Upper lobe of left lung (tissue), 6 donors: ENCODE data around the gene PAIP2. TPM values are rescaled to one million over a fixed set of nuclear protein-coding genes. Genes with fewer than 3 reads are reported as not detected.
"Not testable (repeated sequence)": the region's sequence is repeated elsewhere in the genome, so short reads cannot be mapped to it uniquely, and the experiment has no call there.

Experiments used
- ATAC-seq, 2 donors: fragments of 200-7000 bp; cut with Tn5 transposase; one replicate each; pipeline ENCODE4 v1.9.1; 2022; ENCODE audit warnings: mild to moderate bottlenecking in 2 of 2, moderate library complexity in 2 of 2; ENCODE audit not compliant: low FRiP score in 2 of 2
- DNase-seq, 2 donors: peaks; one replicate each; pipeline ENCODE4 v3.0.0-alpha.2; 2019 to 2020
- H3K27ac ChIP-seq, 4 donors: fragments of 200-600 bp; sonication (generic); one replicate each; pipeline ENCODE4 v1.5.1; 2016 to 2019
- H3K27me3 ChIP-seq, 4 donors: fragments of 200-600 bp; sonication (generic); one replicate each; pipeline ENCODE4 v1.5.1; 2017 to 2019
- H3K36me3 ChIP-seq, 4 donors: fragments of 200-600 bp; sonication (generic); one replicate each; pipeline ENCODE4 v1.5.1; 2016 to 2019
- H3K4me1 ChIP-seq, 4 donors: fragments of 200-600 bp; sonication (generic); one replicate each; pipeline ENCODE4 v1.5.1; 2018 to 2019
- H3K4me3 ChIP-seq, 4 donors: fragments of 200-600 bp; sonication (generic); one replicate each; pipeline ENCODE4 v1.5.1; 2017 to 2019; ENCODE audit warnings: mild to moderate bottlenecking in 2 of 4, moderate library complexity in 1 of 4
- H3K9me3 ChIP-seq, 4 donors: fragments of 200-600 bp; sonication (generic); one replicate each; pipeline ENCODE4 v1.5.1; 2018 to 2019
- CTCF ChIP-seq, 6 experiments: fragments of 450-650 bp in 4 of 6; fragments of 200-600 bp in 2 of 6; sonication (generic) in 2 of 6; IDR thresholded peaks; one replicate each; pipeline ENCODE4 v1.5.1; 2016 to 2019; ENCODE audit warnings: antibody characterized with exemption in 6 of 6
- EP300 ChIP-seq, 4 donors: sonication (generic); formaldehyde crosslinking; IDR thresholded peaks; one replicate each; pipeline ENCODE4 v1.5.1; 2017; ENCODE audit warnings: antibody characterized with exemption in 4 of 4, control low read depth in 2 of 4
- POLR2A ChIP-seq, 4 donors: fragments of 450-650 bp; IDR thresholded peaks; one replicate each; pipeline ENCODE4 v1.5.1; 2016 to 2017; ENCODE audit warnings: antibody characterized with exemption in 4 of 4, mild to moderate bottlenecking in 2 of 4
- POLR2AphosphoS5 ChIP-seq, 2 donors: sonication (generic); formaldehyde crosslinking; IDR thresholded peaks; one replicate each; pipeline ENCODE4 v1.5.1; 2017; ENCODE audit warnings: antibody characterized with exemption in 2 of 2
- WGBS, 2 donors: methylation state at CpG; one replicate each; pipeline ENCODE4 v1.1.5; 2017 to 2018; 5-methylcytosine and 5-hydroxymethylcytosine counted together
- total RNA-seq, 6 donors: library from RNA; depleted of rRNA in 4 of 6; stranded (reverse); fragments of >200 nt in 4 of 6; gene quantifications; one replicate each; pipeline versions ENCODE4 v1.1.0 to v1.2.1, GENCODE V29; 2016 to 2021
- donor health status: DM: no; HTN: no; CAD: no; lungs with moderate emphysema.
- donor health status: DM: no; HTN: yes; CAD: no; lungs with severe emphysema.

Gene PAIP2
- total RNA-seq, 6 donors from 2014 or later, result 36.7 to 103 (median 67.8) TPM

DNA sequence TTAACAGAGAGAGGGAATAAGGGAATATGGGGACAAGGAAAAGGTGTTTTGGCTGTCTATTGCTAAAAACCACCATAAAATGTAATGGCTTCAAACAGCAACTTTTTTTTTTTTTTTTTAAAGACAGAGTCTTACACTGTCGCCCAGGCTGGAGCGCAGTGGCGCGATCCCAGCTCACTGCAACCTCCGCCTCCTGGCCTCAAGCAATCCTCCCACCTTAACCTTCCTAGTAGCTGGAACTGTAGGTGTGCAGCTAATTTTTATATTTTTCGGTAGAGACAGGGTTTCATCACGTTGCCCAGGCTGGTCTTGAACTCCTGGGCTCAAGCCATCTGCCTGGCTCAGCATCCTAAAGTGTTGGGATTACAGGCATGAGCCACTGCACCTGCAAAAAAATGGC is 66.5 kb downstream of the PAIP2 start:
- Histone ChIP-seq H3K27me3 (no peaks in the 10 kb centered on the region), H3K36me3 (peaks cover 0 to 17% (median 2%) of the 10 kb centered on the region in 4 donors), H3K27ac (no peak overlapping the region), H3K4me3 (no peak overlapping the region), H3K4me1 (peaks cover 9 to 12% (median 10%) of the 10 kb centered on the region in 4 donors), H3K9me3 (no peaks in the 10 kb centered on the region)
- no peak for ATAC-seq
- no peak for DNase-seq
- TF ChIP-seq POLR2A (IDR thresholded peaks at IDR 0.05) (no peak), POLR2AphosphoS5 (IDR thresholded peaks at IDR 0.05) (no peak), CTCF (IDR thresholded peaks at IDR 0.05) (no peak), EP300 (IDR thresholded peaks at IDR 0.05) (no peak)
- WGBS, 2 donors, result 93 to 97% methylated on average over 7 of the region's 7 CpGs

DNA sequence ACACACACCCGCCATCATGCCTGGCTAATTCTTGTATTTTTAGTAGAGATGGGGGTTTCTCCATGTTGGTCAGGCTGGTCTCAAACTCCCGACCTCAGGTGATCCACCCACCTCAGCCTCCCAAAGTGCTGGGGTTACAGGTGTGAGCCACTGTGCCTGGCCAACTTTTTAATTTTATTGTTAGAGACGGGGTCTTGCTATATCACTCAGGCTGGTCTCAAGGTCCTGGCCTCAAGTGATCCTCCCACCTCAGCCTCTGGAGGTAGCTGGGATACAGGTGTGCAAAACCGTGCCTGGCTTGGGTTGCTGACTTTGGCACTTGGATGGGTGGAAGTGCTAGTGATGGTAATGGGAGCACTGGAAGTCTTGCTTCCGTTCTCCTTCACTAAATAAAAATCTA is 67.5 kb downstream of the PAIP2 start:
- H3K27me3 ChIP-seq, H3K4me1 ChIP-seq, H3K9me3 ChIP-seq, H3K4me3 ChIP-seq, H3K27ac ChIP-seq, DNase-seq, ATAC-seq: not testable (repeated sequence)
- peaks cover 0 to 22% (median 2%) of the 10 kb centered on the region in 4 donors for H3K36me3 ChIP-seq
- WGBS, 2 donors, result 92 to 96% methylated on average over 5 of the region's 5 CpGs

- H3K36me3 ChIP-seq, result peaks cover 0 to 22% (median 4%) of the 10 kb centered on the region in 4 donors
- ATAC-seq, result no peak
- no peak overlapping the region for H3K4me3 ChIP-seq
- DNase-seq, result no peak
- WGBS, 2 donors, result 79 to 84% methylated on average over 6 of the region's 6 CpGs
- no peaks in the 10 kb centered on the region for H3K4me1 ChIP-seq
- H3K9me3 ChIP-seq, result no peaks in the 10 kb centered on the region
- H3K27me3 ChIP-seq, result no peaks in the 10 kb centered on the region
- no peak overlapping the region for H3K27ac ChIP-seq
- no peak for TF ChIP-seq POLR2AphosphoS5 (IDR thresholded peaks at IDR 0.05)
Measured at GRCh38 chr5:139410121-139410992, 68.7 kb downstream of the PAIP2 start.

DNA sequence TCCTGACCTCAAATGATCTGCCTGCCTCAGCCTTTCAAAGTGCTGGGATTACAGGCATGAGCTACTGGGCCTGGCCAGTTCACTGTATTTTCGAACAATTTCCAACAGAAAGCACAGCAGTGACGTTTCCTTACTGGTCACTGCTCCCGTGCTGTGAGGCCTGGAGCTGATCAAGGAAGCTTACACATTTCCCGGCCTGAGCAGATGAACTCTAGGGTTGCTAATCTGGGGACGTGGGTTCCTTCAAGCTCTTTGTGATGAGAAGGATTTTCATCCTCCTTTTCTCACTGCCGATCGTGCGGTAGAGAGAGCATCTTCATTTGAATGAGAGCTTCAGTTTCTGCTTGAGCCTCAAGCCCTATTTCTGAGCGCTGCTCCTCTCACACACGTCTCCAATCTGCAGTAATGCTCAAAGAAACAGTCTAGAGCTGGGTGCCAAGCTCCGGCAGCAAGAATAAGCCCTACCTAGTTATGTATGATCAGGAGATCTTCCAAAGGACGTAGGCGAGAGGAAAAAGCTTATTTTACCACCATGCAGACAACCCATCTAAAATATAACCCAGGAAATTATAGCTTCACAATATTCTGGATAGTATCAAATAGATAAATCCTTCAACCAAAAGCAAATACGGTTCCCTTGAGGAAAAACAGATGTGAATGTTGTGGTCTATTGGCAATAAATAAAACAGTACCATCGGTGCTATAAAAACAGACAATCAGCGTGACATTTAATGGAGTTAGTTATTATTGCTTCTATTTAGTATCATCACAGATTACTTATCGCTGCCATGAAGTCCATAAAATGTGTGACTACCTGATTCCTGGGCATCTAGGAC is 69.6 kb downstream of the PAIP2 start:
- Histone ChIP-seq H3K27me3 (no peaks in the 10 kb centered on the region), H3K9me3 (no peaks in the 10 kb centered on the region), H3K27ac (no peak overlapping the region), H3K4me3 (no peak overlapping the region), H3K4me1 (peaks cover 0 to under 1% (median under 1%) of the 10 kb centered on the region in 4 donors), H3K36me3 (peaks cover 0 to 22% (median 4%) of the 10 kb centered on the region in 4 donors)
- ATAC-seq, result no peak
- TF ChIP-seq CTCF (IDR thresholded peaks at IDR 0.05) (no peak), POLR2AphosphoS5 (IDR thresholded peaks at IDR 0.05) (no peak), POLR2A (IDR thresholded peaks at IDR 0.05) (no peak), EP300 (IDR thresholded peaks at IDR 0.05) (no peak)
- DNase-seq, result no peak
- WGBS, 2 donors, result 94 to 95% methylated on average over 14 to 17 of the region's 17 CpGs

GRCh38 chr5:139413153-139413552 is 71.5 kb downstream of the PAIP2 start:
- TF ChIP-seq CTCF (IDR thresholded peaks at IDR 0.05), result no peak
- no peak for DNase-seq
- Histone ChIP-seq H3K4me1 (peaks cover 8 to 20% (median 13%) of the 10 kb centered on the region in 4 donors), H3K36me3 (peaks cover 0 to 27% (median 4%) of the 10 kb centered on the region in 4 donors), H3K9me3 (no peaks in the 10 kb centered on the region), H3K4me3 (no peak overlapping the region), H3K27me3 (no peaks in the 10 kb centered on the region), H3K27ac (no peak overlapping the region)
- ATAC-seq, result no peak
- whole genome bisulfite sequencing, 2 donors, result 97 to 98% methylated on average over 6 of the region's 6 CpGs
